HepG2 (cell line): ENCODE measurements around the gene PCSK5.

ENCODE experiments used
- ELF1 ChIP-seq: sonication (generic); formaldehyde crosslinking; IDR thresholded peaks from 2 replicates; pipeline ENCODE4 v1.4.0; 2020; ENCODE audit warnings: missing genetic modification reagents
- ELF4 ChIP-seq: sonication (generic); formaldehyde crosslinking; IDR thresholded peaks from 2 replicates; pipeline ENCODE4 v1.5.0; 2020; ENCODE audit warnings: missing genetic modification reagents, mild to moderate bottlenecking, moderate library complexity, borderline replicate concordance
- GABPB1 ChIP-seq: IDR thresholded peaks from 2 replicates; pipeline ENCODE4 v1.6.1; 2016; ENCODE audit warnings: mild to moderate bottlenecking, missing genetic modification reagents, moderate library complexity, missing compliant biosample characterization
- HNRNPK ChIP-seq: fragments of 200-400 bp; formaldehyde crosslinking; IDR thresholded peaks from 2 replicates; pipeline ENCODE4 v1.6.1; 2018; ENCODE audit warnings: low read length, low read depth, moderate library complexity, mild to moderate bottlenecking; ENCODE audit not compliant: poor library complexity, severe bottlenecking
- JUNB ChIP-seq: sonication (generic); formaldehyde crosslinking; IDR thresholded peaks from 2 replicates; pipeline ENCODE4 v1.8.0; 2022; ENCODE audit warnings: missing genetic modification reagents, mild to moderate bottlenecking, borderline replicate concordance
- MAFK ChIP-seq, 2 experiments: IDR thresholded peaks in 1 of 2; conservative IDR thresholded peaks in 1 of 2; 2 replicates each; pipeline ENCODE4 v1.6.1; 2011; ENCODE audit warnings: improper control_type of control experiment in 2 of 2, low read length in 2 of 2
- MTA3 ChIP-seq: sonication (generic); formaldehyde crosslinking; IDR thresholded peaks from 2 replicates; pipeline ENCODE4 v1.4.0; 2020; ENCODE audit warnings: missing genetic modification reagents
- RFX3 ChIP-seq: IDR thresholded peaks from 2 replicates; pipeline ENCODE4 v1.6.1; 2016; ENCODE audit warnings: missing biosample characterization, missing genetic modification reagents
- RFX5 ChIP-seq: IDR thresholded peaks from 2 replicates; pipeline ENCODE4 v1.6.1; 2011; ENCODE audit warnings: low read depth, low read length, improper control_type of control experiment
- RXRA ChIP-seq: sonication (generic); formaldehyde crosslinking; IDR thresholded peaks from 2 replicates; pipeline ENCODE4 v1.5.1; 2020; ENCODE audit warnings: missing genetic modification reagents
- ZNF75D ChIP-seq: sonication (generic); formaldehyde crosslinking; IDR thresholded peaks from 2 replicates; pipeline ENCODE4 v1.8.1; 2023; ENCODE audit warnings: missing genetic modification reagents, mild to moderate bottlenecking, borderline replicate concordance
- TF ChIP-seq, protein P1 (sequence below): sonication (generic); formaldehyde crosslinking; IDR thresholded peaks from 2 replicates; pipeline ENCODE4 v1.4.0; 2020; ENCODE audit warnings: missing genetic modification reagents, low read depth, mild to moderate bottlenecking, borderline replicate concordance
- TF ChIP-seq, protein P2 (sequence below): sonication (generic); formaldehyde crosslinking; IDR thresholded peaks from 2 replicates; pipeline ENCODE4 v1.5.1; 2020; ENCODE audit warnings: missing genetic modification reagents, mild to moderate bottlenecking, borderline replicate concordance

DNA sequence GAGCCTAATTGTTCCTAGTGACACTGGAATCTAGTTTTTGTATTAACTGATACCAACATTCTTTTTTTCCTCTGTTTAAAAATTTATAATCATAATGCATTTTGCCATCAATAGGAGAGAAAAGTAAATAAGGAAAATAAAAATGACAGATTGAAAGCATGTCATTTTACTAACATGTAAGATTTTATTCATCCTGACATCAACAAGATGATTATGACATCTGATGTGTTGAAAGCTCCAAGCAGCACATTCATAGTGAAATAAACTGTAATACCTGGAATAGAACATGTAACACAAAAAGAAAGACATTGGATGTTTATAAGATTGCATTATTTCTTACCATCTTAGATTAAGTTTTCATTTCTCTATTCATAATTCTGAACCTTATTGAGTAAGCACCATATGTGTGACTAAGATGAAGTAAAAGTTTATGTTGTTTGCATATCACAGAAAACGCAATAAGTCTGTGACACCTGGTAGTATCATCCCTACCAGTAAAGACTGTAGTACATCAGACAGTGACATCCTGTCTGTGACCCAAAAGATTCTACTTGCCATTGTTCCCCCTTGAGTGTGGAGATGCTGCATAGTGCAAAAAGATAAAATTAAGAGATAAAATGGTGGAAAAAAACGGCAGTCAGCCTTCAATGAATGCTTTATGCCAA, 225.6 kb downstream of the PCSK5 start:
- TF ChIP-seq ZNF75D (CRISPR knock-in tag) (no peak), MAFK (conservative IDR thresholded peaks at IDR 0.05 in 1 of 2, IDR thresholded peaks at IDR 0.05 in 1 of 2; ENCODE audit: low read length in 2 of 2) (no peak), ELF4 (CRISPR knock-in tag) (no peak), ELF1 (CRISPR knock-in tag) (no peak), RFX5 (no peak), HNRNPK (no peak), JUNB (CRISPR knock-in tag) (no peak), MTA3 (CRISPR knock-in tag) (no peak), RXRA (CRISPR knock-in tag) (no peak), RFX3 (CRISPR knock-in tag) (no peak), GABPB1 (CRISPR knock-in tag) (no peak)
- TF ChIP-seq, protein P1, sequence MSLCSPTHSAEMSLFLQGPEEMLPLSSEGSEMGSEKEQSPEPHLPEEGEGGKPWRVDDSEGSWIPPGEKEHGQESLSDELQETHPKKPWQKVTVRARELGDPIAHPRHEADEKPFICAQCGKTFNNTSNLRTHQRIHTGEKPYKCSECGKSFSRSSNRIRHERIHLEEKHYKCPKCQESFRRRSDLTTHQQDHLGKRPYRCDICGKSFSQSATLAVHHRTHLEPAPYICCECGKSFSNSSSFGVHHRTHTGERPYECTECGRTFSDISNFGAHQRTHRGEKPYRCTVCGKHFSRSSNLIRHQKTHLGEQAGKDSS: no peak
- TF ChIP-seq, protein P2, sequence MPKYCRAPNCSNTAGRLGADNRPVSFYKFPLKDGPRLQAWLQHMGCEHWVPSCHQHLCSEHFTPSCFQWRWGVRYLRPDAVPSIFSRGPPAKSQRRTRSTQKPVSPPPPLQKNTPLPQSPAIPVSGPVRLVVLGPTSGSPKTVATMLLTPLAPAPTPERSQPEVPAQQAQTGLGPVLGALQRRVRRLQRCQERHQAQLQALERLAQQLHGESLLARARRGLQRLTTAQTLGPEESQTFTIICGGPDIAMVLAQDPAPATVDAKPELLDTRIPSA (CRISPR knock-in tag): no peak
